Fibroblast of pulmonary artery (primary cell): ENCODE data around the gene B3GNT3.
"Not testable (repeated sequence)": the region's sequence is repeated elsewhere in the genome, so short reads cannot be mapped to it uniquely, and the experiment has no call there.

ENCODE experiments used
- DNase-seq: peaks from one replicate; pipeline ENCODE4 v3.0.0-alpha.2; 2010; ENCODE audit warnings: low read depth
- H3K4me3 ChIP-seq: replicated peaks from 2 replicates; pipeline ENCODE4 v1.5.1; 2011; ENCODE audit warnings: low read depth, mild to moderate bottlenecking, control low read depth, low read length, moderate library complexity
- CTCF ChIP-seq: IDR thresholded peaks from 2 replicates; pipeline ENCODE4 v1.5.1; 2011; ENCODE audit warnings: mild to moderate bottlenecking, control low read depth, low read length, inconsistent platforms; ENCODE audit errors: missing control alignments

B3GNT3 gene

GRCh38 chr19:17767559-17767958 lies 27.4 kb upstream of the B3GNT3 start:
- no peak for DNase-seq
- H3K4me3 ChIP-seq, result no peak overlapping the region
- TF ChIP-seq CTCF, result no peak

GRCh38 chr19:17770613-17771012 lies 24.3 kb upstream of the B3GNT3 start:
- no peak overlapping the region for H3K4me3 ChIP-seq
- TF ChIP-seq CTCF, result no peak
- no peak for DNase-seq

GRCh38 chr19:17772172-17772571 lies 22.8 kb upstream of the B3GNT3 start:
- DNase-seq, result peak; percentile 40
- no peak overlapping the region for H3K4me3 ChIP-seq
- no peak for TF ChIP-seq CTCF

DNA sequence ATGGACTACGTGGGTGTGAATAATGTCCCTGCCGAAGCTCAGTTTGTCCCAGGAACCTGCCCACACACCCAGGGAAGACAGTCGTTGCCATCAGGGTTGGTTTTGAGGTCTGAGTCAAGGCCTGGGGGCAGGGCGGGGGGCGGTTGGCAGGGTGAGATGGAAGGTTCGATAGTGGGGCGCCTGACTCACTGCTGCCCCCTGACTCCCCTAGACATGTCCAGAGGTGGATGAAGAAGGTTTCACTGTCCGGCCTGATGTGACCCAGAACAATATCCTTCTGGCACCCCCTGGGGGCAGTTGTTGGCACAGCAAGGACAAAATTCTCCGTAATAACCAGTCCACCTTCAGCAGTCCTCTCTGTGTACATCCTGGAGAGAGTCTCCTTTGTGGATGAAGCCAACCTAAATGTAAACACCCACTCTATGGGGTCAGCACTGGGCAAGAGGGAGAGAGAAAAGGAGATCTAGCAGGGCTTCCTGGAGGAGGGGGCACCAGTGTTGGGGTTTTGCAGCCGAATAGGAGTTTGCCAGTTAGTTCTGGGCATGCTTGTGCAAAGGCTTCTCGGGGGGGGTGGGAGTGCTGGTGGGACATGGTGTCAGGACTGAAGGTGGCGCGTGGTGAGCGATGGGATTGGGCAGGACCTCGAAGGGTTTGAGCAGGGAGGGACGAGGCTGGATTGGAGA lies 19.6 kb upstream of the B3GNT3 start:
- peak; percentile 69 for TF ChIP-seq CTCF
- peak; percentile 41 for DNase-seq
- no peak overlapping the region for H3K4me3 ChIP-seq

- H3K4me3 ChIP-seq, result no peak overlapping the region
- DNase-seq, result no peak
- TF ChIP-seq CTCF, result no peak
Observed at GRCh38 chr19:17775991-17776803, 18.7 kb upstream of the B3GNT3 start.

GRCh38 chr19:17777840-17778239 lies 17.1 kb upstream of the B3GNT3 start:
- not testable (repeated sequence) for H3K4me3 ChIP-seq, DNase-seq

GRCh38 chr19:17778251-17778967 lies 16.5 kb upstream of the B3GNT3 start:
- TF ChIP-seq CTCF, result no peak
- no peak overlapping the region for H3K4me3 ChIP-seq
- peak; percentile 38 for DNase-seq
